HepG2 (cell line): ENCODE data around the gene BCL2L1. TPM values are rescaled to one million over a fixed set of nuclear protein-coding genes. Genes with fewer than 3 reads are reported as not detected.

Experiments used
- AKAP8 ChIP-seq: sonication (generic); formaldehyde crosslinking; IDR thresholded peaks from 2 replicates; pipeline ENCODE4 v1.5.1; 2020; ENCODE audit warnings: mild to moderate bottlenecking, missing genetic modification reagents
- CCAR2 ChIP-seq: fragments of 200-400 bp; formaldehyde crosslinking; optimal IDR thresholded peaks from 2 replicates; pipeline ENCODE3; 2018; ENCODE audit warnings: low read depth, mild to moderate bottlenecking, low read length, moderate library complexity
- CENPBD1 ChIP-seq: sonication (generic); formaldehyde crosslinking; IDR thresholded peaks from 2 replicates; pipeline ENCODE4 v1.8.0; 2022; ENCODE audit warnings: missing genetic modification reagents, low read depth, mild to moderate bottlenecking, borderline replicate concordance
- CHCHD3 ChIP-seq: sonication (generic); formaldehyde crosslinking; IDR thresholded peaks from 2 replicates; pipeline ENCODE4 v1.8.0; 2022; ENCODE audit warnings: mild to moderate bottlenecking, missing genetic modification reagents, moderate library complexity
- DPF2 ChIP-seq: sonication (generic); formaldehyde crosslinking; IDR thresholded peaks from 2 replicates; pipeline ENCODE4 v1.4.0; 2020; ENCODE audit warnings: mild to moderate bottlenecking, low read depth, missing genetic modification reagents, borderline replicate concordance
- EP300 ChIP-seq, 3 experiments: sonication (generic) in 1 of 3; formaldehyde crosslinking in 1 of 3; IDR thresholded peaks; 2 replicates each; pipeline versions ENCODE4 v1.5.1 to v1.6.1; 2011 to 2020; ENCODE audit warnings: low read depth in 2 of 3, low read length in 2 of 3, borderline replicate concordance in 1 of 3, improper control_type of control experiment in 1 of 3, mild to moderate bottlenecking in 1 of 3, missing genetic modification reagents in 1 of 3, moderate library complexity in 1 of 3
- MAFG ChIP-seq: sonication (generic); formaldehyde crosslinking; IDR thresholded peaks from 2 replicates; pipeline ENCODE4 v1.5.1; 2020; ENCODE audit warnings: mild to moderate bottlenecking, missing genetic modification reagents
- NR1H2 ChIP-seq: sonication (generic); formaldehyde crosslinking; IDR thresholded peaks from 2 replicates; pipeline ENCODE4 v1.8.1; 2022; ENCODE audit warnings: low read depth, missing genetic modification reagents, borderline replicate concordance
- POGZ ChIP-seq: sonication (generic); formaldehyde crosslinking; IDR thresholded peaks from 2 replicates; pipeline ENCODE4 v1.4.0; 2020; ENCODE audit warnings: mild to moderate bottlenecking, missing genetic modification reagents
- RELA ChIP-seq: sonication (generic); formaldehyde crosslinking; IDR thresholded peaks from 2 replicates; pipeline ENCODE4 v1.4.0; 2020; ENCODE audit warnings: missing genetic modification reagents
- REXO4 ChIP-seq: sonication (generic); formaldehyde crosslinking; IDR thresholded peaks from 2 replicates; pipeline ENCODE4 v1.8.0; 2022; ENCODE audit warnings: missing genetic modification reagents, mild to moderate bottlenecking, borderline replicate concordance
- SP1 ChIP-seq, 2 experiments: fragments of 450-650 bp in 1 of 2; sonication (generic) in 1 of 2; formaldehyde crosslinking in 1 of 2; IDR thresholded peaks; 2 replicates each; pipeline versions ENCODE4 v1.4.0 to v1.6.1; 2016 to 2020; ENCODE audit warnings: missing genetic modification reagents in 1 of 2
- STAT5B ChIP-seq: sonication (generic); formaldehyde crosslinking; IDR thresholded peaks from 2 replicates; pipeline ENCODE4 v1.4.0; 2020; ENCODE audit warnings: missing genetic modification reagents
- ZBTB1 ChIP-seq: sonication (generic); formaldehyde crosslinking; IDR thresholded peaks from 2 replicates; pipeline ENCODE4 v1.4.0; 2020; ENCODE audit warnings: missing genetic modification reagents, borderline replicate concordance
- ZBTB2 ChIP-seq: sonication (generic); formaldehyde crosslinking; IDR thresholded peaks from 2 replicates; pipeline ENCODE4 v1.8.0; 2022; ENCODE audit warnings: low read depth, missing genetic modification reagents
- ZC3H13 ChIP-seq: sonication (generic); formaldehyde crosslinking; IDR thresholded peaks from 2 replicates; pipeline ENCODE4 v1.8.1; 2023; ENCODE audit warnings: mild to moderate bottlenecking, missing genetic modification reagents, moderate library complexity
- ZMYM3 ChIP-seq: sonication (generic); formaldehyde crosslinking; IDR thresholded peaks from 2 replicates; pipeline ENCODE4 v1.5.1; 2020; ENCODE audit warnings: mild to moderate bottlenecking, missing genetic modification reagents
- ZNF275 ChIP-seq: sonication (generic); formaldehyde crosslinking; IDR thresholded peaks from 2 replicates; pipeline ENCODE4 v1.8.0; 2022; ENCODE audit warnings: missing genetic modification reagents, mild to moderate bottlenecking, inconsistent platforms, borderline replicate concordance
- ZNF281 ChIP-seq: sonication (generic); formaldehyde crosslinking; IDR thresholded peaks from 2 replicates; pipeline ENCODE4 v1.4.0; 2020; ENCODE audit warnings: missing genetic modification reagents, borderline replicate concordance
- ZNF598 ChIP-seq: sonication (generic); formaldehyde crosslinking; IDR thresholded peaks from 2 replicates; pipeline ENCODE4 v1.5.1; 2020; ENCODE audit warnings: mild to moderate bottlenecking, missing genetic modification reagents, borderline replicate concordance
- ZNF672 ChIP-seq: sonication (generic); formaldehyde crosslinking; IDR thresholded peaks from 2 replicates; pipeline ENCODE4 v1.8.1; 2022; ENCODE audit warnings: missing genetic modification reagents
- ZNF790 ChIP-seq: sonication (generic); formaldehyde crosslinking; IDR thresholded peaks from 2 replicates; pipeline ENCODE4 v1.8.0; 2022; ENCODE audit warnings: missing genetic modification reagents, mild to moderate bottlenecking, borderline replicate concordance
- ZSCAN30 ChIP-seq: sonication (generic); formaldehyde crosslinking; IDR thresholded peaks from 2 replicates; pipeline ENCODE4 v1.5.0; 2020; ENCODE audit warnings: mild to moderate bottlenecking, missing genetic modification reagents
- ZZZ3 ChIP-seq: sonication (generic); formaldehyde crosslinking; IDR thresholded peaks from 2 replicates; pipeline ENCODE4 v1.4.0; 2020; ENCODE audit warnings: missing genetic modification reagents, mild to moderate bottlenecking, borderline replicate concordance
- polyA plus RNA-seq, 8 experiments: library from polyadenylated mRNA; depleted of rRNA in 3 of 8; stranded (reverse) in 7 of 8; unstranded in 1 of 8; fragments of >200 nt; fragmentation: Illumina TruSeq in 4 of 8; extraction: Trizol in 4 of 8; gene quantifications; 2 replicates each; pipeline versions ENCODE4 v1.2.1 to v1.2.3, GENCODE V29; 2011 to 2016; ENCODE audit warnings: low read depth in 4 of 8, missing spikeins in 1 of 8, mixed read lengths in 1 of 8; ENCODE audit not compliant: insufficient read depth in 1 of 8
- total RNA-seq, 5 experiments: library from RNA; depleted of rRNA; stranded (reverse); fragments of >200 nt; fragmentation: Illumina TruSeq; extraction: Trizol; gene quantifications; 2 replicates each; pipeline ENCODE4 v1.2.3, GENCODE V29; 2016; ENCODE audit warnings: low read depth in 1 of 5

Gene BCL2L1
- total and polyA plus RNA-seq, 2 of the 13 experiments (the other 11 are each of a cell fraction or from before 2014, with no cell fraction given), result 164 to 258 TPM

DNA sequence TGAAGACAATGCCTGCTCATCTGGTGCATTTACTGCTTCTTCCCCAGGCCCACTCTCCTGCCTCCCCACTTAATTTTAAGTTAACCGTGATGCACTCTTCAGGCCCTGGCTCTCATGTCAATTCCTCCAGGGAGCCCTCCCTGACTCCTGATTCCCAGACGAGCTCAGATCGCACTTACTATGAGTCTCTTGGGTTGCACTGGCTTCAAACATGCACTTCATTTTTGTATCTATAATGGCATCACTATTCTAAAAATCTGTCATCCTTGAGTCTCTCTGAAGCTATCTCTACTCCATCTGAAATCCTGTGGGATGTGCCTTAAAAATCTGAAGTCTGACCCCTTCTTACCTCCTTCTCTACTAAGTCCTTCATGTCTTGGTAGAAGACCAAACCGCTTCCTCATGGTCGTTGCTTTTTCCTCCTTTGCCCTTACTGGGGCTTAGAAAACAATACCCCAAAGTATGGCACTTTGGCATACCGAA, 60.3 kb downstream of the BCL2L1 start (continued):
- TF ChIP-seq MAFG (CRISPR knock-in tag), result no peak
- TF ChIP-seq ZNF275, result no peak
- no peak for TF ChIP-seq ZMYM3 (CRISPR knock-in tag)
- TF ChIP-seq NR1H2 (CRISPR knock-in tag), result no peak
- TF ChIP-seq ZBTB1 (CRISPR knock-in tag), result no peak
- TF ChIP-seq POGZ, result no peak
- no peak for TF ChIP-seq SP1 (IDR thresholded peaks at IDR 0.05)
- TF ChIP-seq SP1 (CRISPR knock-in tag; IDR thresholded peaks at IDR 0.05), result no peak
- TF ChIP-seq STAT5B (CRISPR knock-in tag), result no peak
- TF ChIP-seq EP300 (IDR thresholded peaks at IDR 0.05; ENCODE audit: low read depth in 2 of 2, low read length in 2 of 2), result peak in 1 of 2 experiments; percentile 22; a peak in 1 of 4 replicates
- no peak for TF ChIP-seq EP300 (CRISPR knock-in tag; IDR thresholded peaks at IDR 0.05; ENCODE audit: borderline replicate concordance)
- no peak for TF ChIP-seq ZNF598
- no peak for TF ChIP-seq REXO4 (CRISPR knock-in tag)
- no peak for TF ChIP-seq ZZZ3 (CRISPR knock-in tag)
- 0 out of 2 replicates have a peak, but pooled peaks have one; percentile 37 for TF ChIP-seq CHCHD3 (CRISPR knock-in tag)
- no peak for TF ChIP-seq ZNF672 (CRISPR knock-in tag)
- TF ChIP-seq ZBTB2 (CRISPR knock-in tag), result no peak
- TF ChIP-seq ZSCAN30 (CRISPR knock-in tag), result no peak
- TF ChIP-seq ZC3H13 (CRISPR knock-in tag), result peak; percentile 52; the same call in 1 of the 2 replicates
- no peak for TF ChIP-seq CENPBD1
- TF ChIP-seq CCAR2, result peak; percentile 34
- TF ChIP-seq ZNF790, result no peak
- TF ChIP-seq AKAP8 (CRISPR knock-in tag), result peak; percentile 92; the same call in 1 of the 2 replicates
- no peak for TF ChIP-seq DPF2
- TF ChIP-seq ZNF281, result no peak
- no peak for TF ChIP-seq RELA (CRISPR knock-in tag)
